Measurements from ENCODE around the gene PITRM1. TPM values are rescaled to one million over a fixed set of nuclear protein-coding genes. Genes with fewer than 3 reads are reported as not detected.
"Not testable (repeated sequence)": the region's sequence is repeated elsewhere in the genome, so short reads cannot be mapped to it uniquely, and the experiment has no call there.

Gene PITRM1
- total RNA-seq, 1 experiment from 2014 or later = 41.7 TPM

DNA sequence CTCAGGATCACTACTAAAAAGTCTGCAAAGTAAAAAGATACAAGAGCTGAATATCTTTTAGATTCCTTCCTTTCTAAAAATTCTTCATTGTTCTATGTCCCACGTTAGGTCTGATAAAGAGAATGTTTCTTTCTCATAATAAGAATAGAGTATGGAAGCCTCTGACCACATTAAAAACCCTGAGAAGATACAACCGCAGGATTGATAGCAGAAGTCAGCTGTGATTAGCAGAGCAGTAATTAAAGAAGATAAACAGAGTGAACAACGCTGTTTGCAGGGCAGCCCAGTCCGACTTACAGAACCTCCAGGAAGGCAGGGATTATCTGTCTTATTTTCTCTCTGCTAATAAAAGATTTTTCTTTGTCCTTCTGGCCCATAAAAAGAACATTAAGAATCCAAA lies 31.4 kb upstream of the PITRM1 start:
- in situ Hi-C loops (cut with HindIII; ENCODE audit: low pct_unique_long_range_greater_than_20kb, low sequenced_read_pairs) = no loop called here

GRCh38 chr10:3203016-3203811 lies 30.6 kb upstream of the PITRM1 start:
- in situ Hi-C loops (cut with HindIII; ENCODE audit: low pct_unique_long_range_greater_than_20kb, low sequenced_read_pairs) = no loop called here
- DNase-seq (ENCODE audit: low read depth, low spot score) = no peak

More for the DNA sequence above, 31.4 kb upstream of the PITRM1 start:
- no peak for DNase-seq (ENCODE audit: low read depth, low spot score)

DNA sequence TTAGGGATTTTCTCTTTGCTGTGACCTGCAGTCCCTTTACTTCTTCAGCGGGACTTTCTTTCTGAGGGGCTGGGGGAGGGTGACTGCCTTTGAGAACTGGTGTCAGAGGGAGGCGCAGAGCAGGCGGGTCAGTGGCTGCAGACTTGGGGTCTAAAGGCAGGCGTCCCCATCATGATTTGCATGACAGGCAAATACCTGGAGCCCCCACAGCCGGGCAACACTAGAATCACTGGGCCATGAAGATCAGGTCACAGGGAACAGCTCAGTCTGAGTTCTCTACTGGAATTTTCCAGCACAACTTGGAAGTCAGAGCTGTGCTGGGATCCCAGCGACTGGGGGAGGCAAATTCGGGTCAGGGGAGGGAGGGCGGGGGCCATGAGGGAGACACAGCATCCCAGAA lies 29.2 kb upstream of the PITRM1 start:
- no peak for DNase-seq (ENCODE audit: low read depth, low spot score)
- in situ Hi-C loops (cut with HindIII; ENCODE audit: low pct_unique_long_range_greater_than_20kb, low sequenced_read_pairs) = no loop called here

DNA sequence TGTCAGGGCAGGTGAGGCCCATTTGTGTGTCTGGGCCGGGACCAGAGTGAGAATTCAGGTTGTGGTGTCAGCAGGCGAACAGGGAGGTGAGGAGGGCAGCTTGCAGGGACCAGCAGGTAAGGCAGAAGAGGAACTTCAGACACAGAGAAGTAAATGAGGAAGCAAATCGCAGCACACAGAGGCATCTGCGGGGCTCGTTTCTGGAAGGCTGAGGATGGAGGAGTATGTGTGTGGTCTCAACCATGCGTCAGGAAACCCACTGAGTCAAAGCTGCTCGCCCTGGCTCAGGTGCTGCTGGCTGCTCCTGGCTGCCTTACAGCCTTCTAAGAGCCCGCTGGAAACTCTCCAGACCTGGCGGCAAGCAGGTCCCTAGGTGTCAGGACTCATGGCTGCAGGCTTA lies 26.9 kb upstream of the PITRM1 start:
- no peak for DNase-seq (ENCODE audit: low read depth, low spot score)
- in situ Hi-C loops (cut with HindIII; ENCODE audit: low pct_unique_long_range_greater_than_20kb, low sequenced_read_pairs) = no loop called here

DNA sequence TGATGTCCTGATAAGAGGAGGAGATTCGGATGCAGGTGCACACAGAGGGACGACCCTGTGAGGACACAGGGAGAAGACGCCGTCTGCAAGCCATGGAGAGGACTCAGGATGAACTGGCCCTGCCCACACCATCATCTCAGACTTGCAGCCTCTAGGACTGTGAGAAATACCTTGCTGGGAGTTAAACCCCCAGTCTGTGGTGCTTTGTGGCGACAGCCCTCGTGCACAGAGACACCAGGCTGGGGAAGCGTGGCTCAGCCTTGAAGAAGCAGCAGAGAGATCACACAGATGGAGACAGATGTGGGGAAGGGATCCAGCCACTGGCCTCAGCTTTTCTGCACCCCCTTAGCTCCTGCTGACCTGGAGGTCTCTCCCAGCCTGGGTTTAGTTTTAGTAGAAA lies 26.3 kb upstream of the PITRM1 start:
- in situ Hi-C loops (cut with HindIII; ENCODE audit: low pct_unique_long_range_greater_than_20kb, low sequenced_read_pairs) = no loop called here
- no peak for DNase-seq (ENCODE audit: low read depth, low spot score)

DNA sequence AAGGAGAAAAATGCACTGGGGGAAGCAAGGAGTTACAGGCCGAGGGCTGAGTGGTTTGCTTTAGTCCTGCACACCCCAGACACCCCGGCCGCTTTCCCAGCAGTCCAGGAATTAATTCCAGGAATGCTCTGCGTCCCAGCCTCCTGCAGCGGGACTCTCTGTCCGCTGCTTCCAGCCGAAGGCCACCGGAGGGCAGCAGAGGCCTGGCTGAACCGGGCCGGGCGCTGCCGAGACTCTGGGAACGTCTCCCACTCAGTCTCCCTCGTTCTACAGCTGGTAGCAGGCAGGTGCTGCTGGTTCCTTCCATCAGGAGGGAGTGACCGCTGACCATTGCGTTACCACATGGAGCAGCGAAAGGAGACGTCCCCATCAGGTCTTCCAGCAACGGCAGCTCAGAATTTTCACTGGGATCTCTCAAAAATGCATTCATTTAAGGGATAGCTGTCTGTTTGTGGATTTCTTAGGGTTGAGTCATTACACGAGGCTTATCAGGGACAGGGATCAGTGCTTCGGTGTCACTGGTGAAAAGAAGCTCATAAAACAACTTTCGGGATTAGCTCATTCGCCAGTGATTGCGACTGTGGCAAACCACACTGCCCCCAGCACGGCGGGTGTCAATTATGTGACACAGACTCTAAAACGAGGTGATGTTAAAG lies 24.9 kb upstream of the PITRM1 start:
- in situ Hi-C loops (cut with HindIII; ENCODE audit: low pct_unique_long_range_greater_than_20kb, low sequenced_read_pairs) = no loop called here
- DNase-seq (ENCODE audit: low read depth, low spot score) = peak; percentile 64

- in situ Hi-C loops (cut with HindIII; ENCODE audit: low pct_unique_long_range_greater_than_20kb, low sequenced_read_pairs) = no loop called here
- DNase-seq (ENCODE audit: low read depth, low spot score) = no peak
These were observed 24.4 kb upstream of the PITRM1 start for GRCh38 chr10:3196958-3197347.

DNA sequence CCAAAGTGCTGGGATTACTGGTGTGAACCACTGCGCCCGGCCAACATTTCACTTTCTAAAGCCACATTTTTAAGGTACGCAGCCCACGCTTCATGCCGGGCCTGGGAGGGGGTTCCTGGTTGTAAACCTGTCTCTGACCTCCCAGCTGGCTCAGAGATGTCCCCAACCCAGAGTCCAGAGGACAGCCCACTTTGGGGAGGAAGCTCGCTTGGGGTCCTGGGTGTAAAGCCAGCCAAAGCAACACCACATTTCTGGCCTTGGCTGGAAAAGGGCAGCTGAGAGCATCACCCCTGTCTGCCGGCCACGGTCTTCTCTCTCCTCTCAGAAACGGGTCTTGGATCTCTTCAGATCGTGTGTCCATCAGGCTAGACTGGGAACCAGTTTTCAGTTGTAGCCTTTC lies 23.9 kb upstream of the PITRM1 start:
- in situ Hi-C loops (cut with HindIII; ENCODE audit: low pct_unique_long_range_greater_than_20kb, low sequenced_read_pairs) = no loop called here
- no peak for DNase-seq (ENCODE audit: low read depth, low spot score)

- in situ Hi-C loops (cut with HindIII; ENCODE audit: low pct_unique_long_range_greater_than_20kb, low sequenced_read_pairs) = no loop called here
- DNase-seq (ENCODE audit: low read depth, low spot score) = no peak
These were observed 23.1 kb upstream of the PITRM1 start for GRCh38 chr10:3195726-3196125.

- no peak for DNase-seq (ENCODE audit: low read depth, low spot score)
- in situ Hi-C loops (cut with HindIII; ENCODE audit: low pct_unique_long_range_greater_than_20kb, low sequenced_read_pairs) = no loop called here
These were observed 22.7 kb upstream of the PITRM1 start for GRCh38 chr10:3195286-3195685.

DNA sequence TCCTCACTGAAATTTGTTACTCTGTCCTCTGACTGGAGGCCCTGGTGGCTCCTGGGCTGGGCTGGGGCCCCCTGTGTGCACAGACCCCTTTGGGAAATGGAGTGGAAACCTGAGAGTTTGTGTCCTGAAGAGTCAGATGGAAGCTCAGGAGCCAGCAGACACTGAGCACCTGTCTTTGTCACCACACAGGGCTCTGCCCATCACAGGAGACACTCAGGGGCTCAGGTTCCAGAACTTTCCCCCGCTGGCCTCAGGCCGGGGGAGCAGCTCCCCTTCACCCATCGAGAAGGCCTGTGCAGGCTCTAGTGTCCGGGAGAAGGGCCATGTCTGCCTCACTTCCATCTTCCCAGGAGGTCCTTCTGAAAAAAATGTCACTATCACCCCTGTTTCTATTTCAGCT lies 22.3 kb upstream of the PITRM1 start:
- no peak for DNase-seq (ENCODE audit: low read depth, low spot score)
- in situ Hi-C loops (cut with HindIII; ENCODE audit: low pct_unique_long_range_greater_than_20kb, low sequenced_read_pairs) = no loop called here

DNA sequence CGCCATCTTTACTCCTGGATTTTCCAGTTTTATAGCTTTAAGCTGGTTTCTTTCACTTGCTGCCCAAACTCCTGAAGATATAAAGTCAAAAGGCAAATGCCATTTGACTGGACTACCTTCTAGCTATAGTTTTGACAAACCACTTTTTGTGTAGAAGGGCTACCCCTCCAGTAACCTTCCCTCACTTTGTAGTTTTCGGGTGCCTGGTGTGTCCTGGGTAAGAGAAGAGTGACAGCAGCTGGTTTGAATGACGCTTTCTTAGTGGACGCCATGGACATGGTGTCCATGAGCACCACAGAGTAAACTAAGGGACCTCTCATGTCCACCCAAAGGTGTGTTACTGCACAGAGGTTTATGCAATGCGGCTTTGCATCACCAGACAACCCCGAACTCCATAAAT lies 21.2 kb upstream of the PITRM1 start:
- in situ Hi-C loops (cut with HindIII; ENCODE audit: low pct_unique_long_range_greater_than_20kb, low sequenced_read_pairs) = no loop called here
- DNase-seq (ENCODE audit: low read depth, low spot score) = no peak

- in situ Hi-C loops (cut with HindIII; ENCODE audit: low pct_unique_long_range_greater_than_20kb, low sequenced_read_pairs) = no loop called here
- DNase-seq (ENCODE audit: low read depth, low spot score) = peak; percentile 62
These were observed 20.5 kb upstream of the PITRM1 start for GRCh38 chr10:3192856-3193635.

DNA sequence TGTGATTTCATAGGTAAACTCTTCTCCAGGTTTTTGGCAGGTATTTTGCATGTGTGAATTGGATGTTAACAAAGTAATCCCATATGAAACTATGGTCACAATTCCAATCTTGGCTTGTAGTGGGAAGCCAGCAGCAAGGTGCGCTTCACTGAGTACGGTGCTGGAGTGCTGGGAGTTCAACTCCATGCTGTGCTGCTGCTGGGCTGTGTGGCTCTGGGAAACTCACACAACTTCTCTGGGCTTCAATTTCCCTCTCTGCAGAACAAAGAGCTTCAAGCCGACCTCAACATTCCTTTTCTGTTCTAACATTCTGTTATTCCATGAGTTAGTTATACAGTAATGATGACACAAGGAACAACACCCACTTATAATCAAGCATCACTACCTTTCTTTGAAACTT lies 18.2 kb upstream of the PITRM1 start:
- DNase-seq (ENCODE audit: low read depth, low spot score) = no peak
- in situ Hi-C loops (cut with HindIII; ENCODE audit: low pct_unique_long_range_greater_than_20kb, low sequenced_read_pairs) = no loop called here

DNA sequence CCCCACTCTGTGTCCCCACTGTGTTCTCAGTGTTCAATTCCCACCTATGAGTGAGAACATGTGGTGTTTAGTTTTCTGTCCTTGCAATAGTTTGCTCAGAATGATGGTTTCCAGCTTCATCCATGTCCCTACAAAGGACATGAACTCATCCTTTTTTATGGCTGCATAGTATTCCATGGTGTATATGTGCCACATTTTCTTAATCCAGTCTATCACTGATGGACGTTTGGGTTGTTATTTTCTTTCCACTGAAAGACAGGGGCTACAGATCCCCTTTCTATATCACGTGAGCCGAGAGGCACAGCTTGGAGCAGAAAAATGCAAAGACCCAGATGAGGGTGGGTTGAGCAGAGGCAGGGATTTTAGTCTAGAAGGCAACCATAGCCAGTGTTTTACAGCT lies 14.6 kb upstream of the PITRM1 start:
- in situ Hi-C loops (cut with HindIII; ENCODE audit: low pct_unique_long_range_greater_than_20kb, low sequenced_read_pairs); DNase-seq (ENCODE audit: low read depth, low spot score): not testable (repeated sequence)

GRCh38 chr10:3186368-3186767 lies 13.8 kb upstream of the PITRM1 start:
- in situ Hi-C loops (cut with HindIII; ENCODE audit: low pct_unique_long_range_greater_than_20kb, low sequenced_read_pairs) = no loop called here
- DNase-seq (ENCODE audit: low read depth, low spot score) = no peak

DNA sequence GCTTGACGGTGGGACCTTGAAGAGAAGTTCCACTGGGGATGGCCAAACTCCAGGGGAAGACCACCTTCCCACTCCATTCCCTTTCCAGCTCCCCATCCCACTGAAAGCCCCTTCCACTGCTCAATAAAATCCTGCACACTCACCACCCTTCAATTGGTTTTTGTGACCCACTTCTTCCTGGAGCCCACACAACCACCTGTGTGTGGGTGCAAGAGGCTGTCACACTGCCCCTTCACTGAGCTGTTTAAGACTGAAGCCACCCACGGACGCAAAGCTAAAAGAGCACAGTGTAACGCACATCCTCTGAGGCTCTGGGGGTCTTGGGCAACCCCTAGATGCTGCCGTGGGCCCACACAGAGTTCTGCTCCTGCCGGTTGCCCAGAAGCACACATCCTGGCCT lies 12.8 kb upstream of the PITRM1 start:
- in situ Hi-C loops (cut with HindIII; ENCODE audit: low pct_unique_long_range_greater_than_20kb, low sequenced_read_pairs) = no loop called here
- no peak for DNase-seq (ENCODE audit: low read depth, low spot score)

DNA sequence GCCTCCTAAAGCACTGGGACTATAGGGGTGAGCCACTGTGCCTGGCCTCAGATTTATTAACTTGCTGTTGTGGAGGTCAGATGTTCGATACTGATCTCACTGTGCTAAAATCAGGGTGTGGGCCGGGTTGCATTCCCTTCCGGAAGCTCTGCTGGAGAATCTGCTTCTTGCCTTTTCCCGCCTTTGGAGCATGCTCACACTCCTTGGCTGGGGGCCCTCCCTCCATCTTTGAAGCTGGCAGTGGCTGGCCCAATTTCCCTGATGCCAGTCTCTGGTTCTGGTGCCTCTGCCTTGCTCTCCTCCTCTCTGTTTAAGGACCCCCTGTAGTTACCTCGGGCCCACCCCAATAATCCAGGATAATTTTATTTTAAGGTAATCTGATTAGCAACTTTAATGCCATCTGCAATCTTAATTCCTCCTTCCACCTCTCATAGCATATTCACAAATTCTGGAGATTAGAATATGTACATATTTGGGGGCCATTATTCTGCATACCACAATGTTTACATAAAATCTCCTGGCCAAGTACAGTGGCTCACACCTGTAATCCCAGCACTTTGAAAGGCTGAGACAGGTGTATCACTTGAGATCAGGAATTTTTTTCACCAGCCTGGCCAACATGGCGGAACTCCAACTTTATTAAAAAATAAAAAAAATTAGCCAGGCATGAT lies 7.9 kb upstream of the PITRM1 start:
- in situ Hi-C loops (cut with HindIII; ENCODE audit: low pct_unique_long_range_greater_than_20kb, low sequenced_read_pairs) = no loop called here

More for the DNA sequence above, 7.9 kb upstream of the PITRM1 start:
- no peak for DNase-seq (ENCODE audit: low read depth, low spot score)

All from SK-MEL-5 (cell line).